ENCODE data around the gene ADAMTS3. TPM values are rescaled to one million over a fixed set of nuclear protein-coding genes. Genes with fewer than 3 reads are reported as not detected.

Gene ADAMTS3
- total and polyA plus RNA-seq, 9 of the 15 experiments (the other 6 are each of a cell fraction or from before 2014, with no cell fraction given), result 4.0 to 18.0 (median 12.1) TPM

GRCh38 chr4:72507860-72508419 is 61.1 kb downstream of the ADAMTS3 start:
- TF ChIP-seq, protein P1, sequence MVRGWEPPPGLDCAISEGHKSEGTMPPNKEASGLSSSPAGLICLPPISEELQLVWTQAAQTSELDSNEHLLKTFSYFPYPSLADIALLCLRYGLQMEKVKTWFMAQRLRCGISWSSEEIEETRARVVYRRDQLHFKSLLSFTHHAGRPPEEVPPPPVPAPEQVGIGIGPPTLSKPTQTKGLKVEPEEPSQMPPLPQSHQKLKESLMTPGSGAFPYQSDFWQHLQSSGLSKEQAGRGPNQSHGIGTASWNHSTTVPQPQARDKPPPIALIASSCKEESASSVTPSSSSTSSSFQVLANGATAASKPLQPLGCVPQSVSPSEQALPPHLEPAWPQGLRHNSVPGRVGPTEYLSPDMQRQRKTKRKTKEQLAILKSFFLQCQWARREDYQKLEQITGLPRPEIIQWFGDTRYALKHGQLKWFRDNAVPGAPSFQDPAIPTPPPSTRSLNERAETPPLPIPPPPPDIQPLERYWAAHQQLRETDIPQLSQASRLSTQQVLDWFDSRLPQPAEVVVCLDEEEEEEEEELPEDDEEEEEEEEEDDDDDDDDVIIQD (CRISPR knock-in tag; IDR thresholded peaks at IDR 0.05), result no peak
- TF ChIP-seq, protein P2, sequence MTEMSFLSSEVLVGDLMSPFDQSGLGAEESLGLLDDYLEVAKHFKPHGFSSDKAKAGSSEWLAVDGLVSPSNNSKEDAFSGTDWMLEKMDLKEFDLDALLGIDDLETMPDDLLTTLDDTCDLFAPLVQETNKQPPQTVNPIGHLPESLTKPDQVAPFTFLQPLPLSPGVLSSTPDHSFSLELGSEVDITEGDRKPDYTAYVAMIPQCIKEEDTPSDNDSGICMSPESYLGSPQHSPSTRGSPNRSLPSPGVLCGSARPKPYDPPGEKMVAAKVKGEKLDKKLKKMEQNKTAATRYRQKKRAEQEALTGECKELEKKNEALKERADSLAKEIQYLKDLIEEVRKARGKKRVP (CRISPR knock-in tag; IDR thresholded peaks at IDR 0.05), result no peak
- TF ChIP-seq ZNF133 (CRISPR knock-in tag; IDR thresholded peaks at IDR 0.05), result no peak
- no peak for TF ChIP-seq HNRNPLL (IDR thresholded peaks at IDR 0.05; ENCODE audit: low read depth, low read length, poor library complexity, severe bottlenecking)
- no peak for TF ChIP-seq ZNF124 (CRISPR knock-in tag; IDR thresholded peaks at IDR 0.05)
- TF ChIP-seq, protein P3, sequence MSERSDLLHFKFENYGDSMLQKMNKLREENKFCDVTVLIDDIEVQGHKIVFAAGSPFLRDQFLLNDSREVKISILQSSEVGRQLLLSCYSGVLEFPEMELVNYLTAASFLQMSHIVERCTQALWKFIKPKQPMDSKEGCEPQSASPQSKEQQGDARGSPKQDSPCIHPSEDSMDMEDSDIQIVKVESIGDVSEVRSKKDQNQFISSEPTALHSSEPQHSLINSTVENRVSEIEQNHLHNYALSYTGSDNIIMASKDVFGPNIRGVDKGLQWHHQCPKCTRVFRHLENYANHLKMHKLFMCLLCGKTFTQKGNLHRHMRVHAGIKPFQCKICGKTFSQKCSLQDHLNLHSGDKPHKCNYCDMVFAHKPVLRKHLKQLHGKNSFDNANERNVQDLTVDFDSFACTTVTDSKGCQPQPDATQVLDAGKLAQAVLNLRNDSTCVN (CRISPR knock-in tag; IDR thresholded peaks at IDR 0.05), result no peak
- no peak for TF ChIP-seq MEF2A (IDR thresholded peaks at IDR 0.05; ENCODE audit: control insufficient read depth, low read depth, low read length)
- Histone ChIP-seq H4K20me1 (replicated peaks; ENCODE audit: control insufficient read depth, insufficient read depth, low read length) (no peaks in the 10 kb centered on the region), H3K4me2 (ENCODE audit: insufficient read depth, low read length) (no peak overlapping the region), H3K36me3 (ENCODE audit: control insufficient read depth, insufficient read depth, low read length) (no peaks in the 10 kb centered on the region), H3K9ac (ENCODE audit: insufficient read depth in 1 of 2, low read depth in 2 of 2, low read length in 2 of 2) (no peak overlapping the region), H3K4me3 (no peak overlapping the region), H3K27me3 (ENCODE audit: control insufficient read depth in 2 of 2, insufficient read depth in 2 of 2, low read length in 2 of 2) (no peaks in the 10 kb centered on the region), H3K27ac (ENCODE audit: extremely low read depth, low read depth, low read length) (no peak overlapping the region), H2AFZ (ENCODE audit: low read depth, low read length) (no peak overlapping the region), H3K4me1 (replicated peaks in 1 of 2; ENCODE audit: control insufficient read depth in 2 of 2, insufficient read depth in 2 of 2, low read length in 2 of 2) (no peaks in the 10 kb centered on the region), H3K9me1 (ENCODE audit: control insufficient read depth, insufficient read depth, low read length) (no peaks in the 10 kb centered on the region), H3K79me2 (ENCODE audit: control insufficient read depth, insufficient read depth, low read length) (peaks cover 21% of the 10 kb centered on the region), H3K9me3 (replicated peaks; ENCODE audit: control insufficient read depth, insufficient read depth, low read depth, low read length) (no peaks in the 10 kb centered on the region)
- DNase-seq (ENCODE audit: extremely low read depth in 1 of 4, low spot score in 3 of 4) (no peak), FAIRE-seq (no peak), ATAC-seq (no peak)
- BruUV-seq (replicated peaks), result no TSS peak
- 84% methylated on average over 1 of the region's 1 CpG for WGBS (ENCODE audit: insufficient coverage, low coverage, missing lambda C conversion rate)
- in situ Hi-C loops (cut with MboI) (no loop called here), intact Hi-C loops (cut with micrococcal nuclease) (loop anchor here (5.0 to 10.0 kb wide), 3 partner anchors 194 to 509 kb away; no protein-coding TSS in a partner anchor)
- ChIA-PET CTCF (ENCODE audit: low intra/inter-chr PET ratio) (no interaction called here), POLR2A (no interaction called here)

All from K562 (cell line).